HepG2 (cell line): ENCODE results near the gene IQUB. TPM values are rescaled to one million over a fixed set of nuclear protein-coding genes. Genes with fewer than 3 reads are reported as not detected.
"Not testable (repeated sequence)": the region's sequence is repeated elsewhere in the genome, so short reads cannot be mapped to it uniquely, and the experiment has no call there.

Experiments
- ATAC-seq: fragments of 200-7000 bp; cut with Tn5 transposase; 3 replicates; pipeline ENCODE4 v1.9.1; 2020; ENCODE audit warnings: mild to moderate bottlenecking, moderate library complexity
- BruUV-seq: library from RNA; stranded (reverse); fragments of 400-500 nt; replicated peaks from 2 replicates; lab custom pipeline; 2021; lab: Mats Ljungman, UMichigan
- CTCF ChIA-PET: fragments of 300-600 bp; formaldehyde crosslinking; extraction: SDS; loops from one replicate; lab custom pipeline; 2021; ENCODE audit warnings: low total read pairs, inconsistent platforms, low intra/inter-chr PET ratio; lab: Yijun Ruan, JAX
- POLR2A ChIA-PET: fragments of 350-600 bp; sonication (Branson Sonifier 250); formaldehyde crosslinking; loops from one replicate; lab custom pipeline; 2020; ENCODE audit warnings: antibody characterized with exemption, inconsistent platforms; lab: Yijun Ruan, JAX
- DNase-seq: peaks from one replicate; pipeline ENCODE4 v3.0.0-alpha.2; 2015; ENCODE audit warnings: low spot score
- FAIRE-seq: peaks from 3 replicates; lab custom pipeline; 2011; peaks lifted over from hg19 to GRCh38; lab: Jason Lieb, UNC
- H2AFZ ChIP-seq: one replicate; pipeline ENCODE4 v1.6.1; 2011; ENCODE audit warnings: low read length, inconsistent platforms
- H3K27ac ChIP-seq: fragments of 300-600 bp; 3 replicates; pipeline ENCODE4 v1.8.0; 2011; ENCODE audit warnings: mixed run types, mild to moderate bottlenecking, mixed read lengths, low read length, inconsistent platforms; ENCODE audit not compliant: insufficient read depth; ENCODE audit errors: extremely low read length
- H3K27me3 ChIP-seq, 2 experiments: fragments of 200-600 bp in 1 of 2; 2 replicates in 1 of 2; 3 replicates in 1 of 2; pipeline versions ENCODE4 v1.6.0 to v1.8.0; 2011; ENCODE audit warnings: low read length in 2 of 2, mild to moderate bottlenecking in 2 of 2, moderate library complexity in 2 of 2, inconsistent platforms in 1 of 2; ENCODE audit not compliant: insufficient read depth in 2 of 2, control insufficient read depth in 1 of 2
- H3K36me3 ChIP-seq, 2 experiments: fragments of 200-600 bp in 1 of 2; replicated peaks in 1 of 2; 2 replicates in 1 of 2; 3 replicates in 1 of 2; pipeline versions ENCODE4 v1.5.1 to v1.8.0; 2011; ENCODE audit warnings: low read length in 2 of 2, inconsistent platforms in 1 of 2; ENCODE audit not compliant: insufficient read depth in 2 of 2, control insufficient read depth in 1 of 2
- H3K4me1 ChIP-seq: 2 replicates; pipeline ENCODE4 v1.5.1; 2012; ENCODE audit warnings: low read length, inconsistent platforms; ENCODE audit not compliant: insufficient read depth
- H3K4me2 ChIP-seq: 2 replicates; pipeline ENCODE4 v1.6.0; 2011; ENCODE audit warnings: low read depth, low read length, inconsistent platforms
- H3K4me3 ChIP-seq, 3 experiments: fragments of 200-600 bp in 1 of 3; sonication (generic), shearing (Covaris generic) in 1 of 3; replicated peaks in 1 of 3; 2 replicates each; pipeline ENCODE4 v1.5.1; 2011 to 2016; ENCODE audit warnings: low read length in 3 of 3, inconsistent platforms in 2 of 3, low read depth in 2 of 3, mild to moderate bottlenecking in 2 of 3, control low read depth in 1 of 3, mixed read lengths in 1 of 3; ENCODE audit not compliant: insufficient read depth in 1 of 3
- H3K79me2 ChIP-seq: one replicate; pipeline ENCODE4 v1.6.1; 2011; ENCODE audit warnings: low read length, inconsistent platforms; ENCODE audit not compliant: insufficient read depth
- H3K9ac ChIP-seq: 2 replicates; pipeline ENCODE4 v1.6.0; 2011; ENCODE audit warnings: mild to moderate bottlenecking, low read depth, low read length, inconsistent platforms; ENCODE audit not compliant: insufficient read depth
- H3K9me3 ChIP-seq: 2 replicates; pipeline ENCODE4 v1.5.1; 2012; ENCODE audit warnings: mild to moderate bottlenecking, low read length
- H4K20me1 ChIP-seq: 2 replicates; pipeline ENCODE4 v1.6.0; 2011; ENCODE audit warnings: inconsistent platforms, mild to moderate bottlenecking, low read length, moderate library complexity; ENCODE audit not compliant: insufficient read depth
- GRHL1 ChIP-seq: sonication (generic); formaldehyde crosslinking; conservative IDR thresholded peaks from 2 replicates; pipeline ENCODE4 v1.8.0; 2022; ENCODE audit warnings: missing genetic modification reagents
- IKZF1 ChIP-seq: fragments of 450-650 bp; IDR thresholded peaks from 2 replicates; pipeline ENCODE4 v1.7.1; 2016
- RARA ChIP-seq: IDR thresholded peaks from 2 replicates; pipeline ENCODE4 v1.6.1; 2016; ENCODE audit warnings: missing genetic modification reagents, missing compliant biosample characterization
- STAT6 ChIP-seq: sonication (generic); formaldehyde crosslinking; IDR thresholded peaks from 2 replicates; pipeline ENCODE4 v1.4.0; 2020; ENCODE audit warnings: missing genetic modification reagents, mild to moderate bottlenecking, borderline replicate concordance
- ZBTB3 ChIP-seq: sonication (generic); formaldehyde crosslinking; IDR thresholded peaks from 2 replicates; pipeline ENCODE4 v1.4.0; 2020; ENCODE audit warnings: low read depth, mild to moderate bottlenecking, moderate library complexity, missing genetic modification reagents, borderline replicate concordance
- ZFAT ChIP-seq: sonication (generic); formaldehyde crosslinking; conservative IDR thresholded peaks from 2 replicates; pipeline ENCODE4 v1.8.1; 2023; ENCODE audit warnings: missing genetic modification reagents, inconsistent platforms
- ZNF17 ChIP-seq: sonication (generic); formaldehyde crosslinking; IDR thresholded peaks from 2 replicates; pipeline ENCODE4 v1.5.0; 2020; ENCODE audit warnings: mild to moderate bottlenecking, missing genetic modification reagents
- ZNF234 ChIP-seq: sonication (generic); formaldehyde crosslinking; conservative IDR thresholded peaks from 2 replicates; pipeline ENCODE4 v1.5.1; 2020; ENCODE audit warnings: mild to moderate bottlenecking, missing genetic modification reagents
- ZNF441 ChIP-seq: sonication (generic); formaldehyde crosslinking; IDR thresholded peaks from 2 replicates; pipeline ENCODE4 v1.7.0; 2021; ENCODE audit warnings: missing genetic modification reagents, borderline replicate concordance
- ZNF777 ChIP-seq: sonication (generic); formaldehyde crosslinking; IDR thresholded peaks from 2 replicates; pipeline ENCODE4 v1.4.0; 2020; ENCODE audit warnings: missing genetic modification reagents
- WGBS: methylation state at CpG from one replicate; pipeline ENCODE4 v1.1.6; 2017; ENCODE audit warnings: low lambda C conversion rate; 5-methylcytosine and 5-hydroxymethylcytosine counted together
- in situ Hi-C: cut with HindIII; loops from 2 replicates; pipeline ENCODE4 v1.10.0; 2017; ENCODE audit warnings: low pct_unique_long_range_greater_than_20kb; ENCODE audit not compliant: extremely low pct_ligation_motif_present
- intact Hi-C: fragments of 100-400 bp; cut with micrococcal nuclease; formaldehyde crosslinking; loops from one replicate; pipeline ENCODE4 v1.10.0; 2022; ENCODE audit not compliant: unreplicated experiment
- polyA plus RNA-seq, 8 experiments: library from polyadenylated mRNA; depleted of rRNA in 3 of 8; stranded (reverse) in 7 of 8; unstranded in 1 of 8; fragments of >200 nt; fragmentation: Illumina TruSeq in 4 of 8; extraction: Trizol in 4 of 8; gene quantifications; 2 replicates each; pipeline versions ENCODE4 v1.2.1 to v1.2.3, GENCODE V29; 2011 to 2016; ENCODE audit warnings: low read depth in 4 of 8, missing spikeins in 1 of 8, mixed read lengths in 1 of 8; ENCODE audit not compliant: insufficient read depth in 1 of 8
- total RNA-seq, 5 experiments: library from RNA; depleted of rRNA; stranded (reverse); fragments of >200 nt; fragmentation: Illumina TruSeq; extraction: Trizol; gene quantifications; 2 replicates each; pipeline ENCODE4 v1.2.3, GENCODE V29; 2016; ENCODE audit warnings: low read depth in 1 of 5

Gene IQUB
- total and polyA plus RNA-seq, 2 of the 13 experiments (the other 11 are each of a cell fraction or from before 2014, with no cell fraction given), result 0.07 TPM; not detected in 1

DNA sequence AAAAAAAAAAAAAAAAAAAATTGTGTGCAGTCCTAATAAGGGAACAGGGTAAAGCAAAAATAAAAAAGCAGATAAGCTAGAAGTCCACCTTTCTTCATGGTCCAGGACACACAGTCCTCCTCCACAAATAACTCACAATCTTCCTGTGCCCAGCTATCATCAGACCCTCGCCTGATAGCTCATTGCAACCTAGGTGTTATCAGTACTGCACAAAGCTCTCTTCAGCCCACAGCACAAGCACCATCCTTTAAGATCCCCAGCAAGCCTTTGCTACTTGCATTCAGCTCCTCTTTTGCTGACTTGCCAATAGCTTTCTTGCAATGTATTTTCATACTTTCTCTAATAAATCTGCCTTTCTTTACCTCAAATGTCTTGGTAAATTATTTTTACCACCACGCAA, 18.2 kb upstream of the IQUB start:
- no peak for TF ChIP-seq ZNF777
- TF ChIP-seq ZNF17 (CRISPR knock-in tag), result no peak
- TF ChIP-seq RARA (CRISPR knock-in tag), result no peak
- TF ChIP-seq ZNF441 (CRISPR knock-in tag), result no peak
- TF ChIP-seq GRHL1 (CRISPR knock-in tag), result no peak
- no peak for TF ChIP-seq ZBTB3 (CRISPR knock-in tag)
- no peak for TF ChIP-seq STAT6
- TF ChIP-seq IKZF1, result no peak
- no peak for TF ChIP-seq ZFAT (CRISPR knock-in tag)
- TF ChIP-seq ZNF234 (CRISPR knock-in tag), result no peak
- Histone ChIP-seq H2AFZ (no peak overlapping the region), H3K36me3 (peaks cover 3 to 28% of the 10 kb centered on the region in 2 experiments; a peak in 4 of 5 replicates), H3K9me3 (no peaks in the 10 kb centered on the region), H4K20me1 (no peaks in the 10 kb centered on the region), H3K4me1 (peaks cover 17% of the 10 kb centered on the region), H3K27ac (no peak overlapping the region), H3K79me2 (peaks cover 24% of the 10 kb centered on the region), H3K4me2 (no peak overlapping the region), H3K27me3 (peaks cover 0 to 6% of the 10 kb centered on the region in 2 experiments; a peak in 1 of 5 replicates), H3K4me3 (no peak overlapping the region), H3K9ac (no peak overlapping the region)
- DNase-seq (no peak), ATAC-seq (no peak), FAIRE-seq (no peak)
- BruUV-seq, result no TSS peak
- ChIA-PET POLR2A (no interaction called here), CTCF (no interaction called here)
- intact Hi-C loops, result loop anchor here (10.0 kb wide), 1 partner anchor 192 kb away; the partner anchor contains the start of gene WASL
- in situ Hi-C loops, result no loop called here
- 97% methylated on average over 2 of the region's 2 CpGs for WGBS

DNA sequence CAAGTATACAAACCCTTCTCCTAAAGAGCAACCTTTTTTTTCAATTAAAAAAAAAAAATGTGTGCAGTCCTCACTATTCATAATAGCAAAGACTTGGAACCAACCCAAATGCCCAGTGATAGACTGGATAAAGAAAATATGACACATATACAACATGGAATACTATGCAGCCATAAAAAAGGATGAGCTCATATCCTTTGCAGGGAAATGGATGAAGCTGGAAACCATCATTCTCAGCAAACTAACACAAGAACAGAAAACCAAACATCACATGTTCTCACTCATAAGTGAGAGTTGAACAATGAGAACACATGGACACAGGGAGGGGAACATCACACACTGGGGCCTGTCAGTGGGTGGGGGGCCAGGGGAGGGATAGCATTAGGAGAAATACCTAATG, 17.7 kb upstream of the IQUB start:
- H2AFZ ChIP-seq, CTCF ChIA-PET, in situ Hi-C loops, H3K4me2 ChIP-seq, DNase-seq, H3K9me3 ChIP-seq, BruUV-seq, H3K27ac ChIP-seq, H3K4me3 ChIP-seq, H3K9ac ChIP-seq, ATAC-seq, H3K27me3 ChIP-seq, POLR2A ChIA-PET, H4K20me1 ChIP-seq, FAIRE-seq: not testable (repeated sequence)
- peaks cover 19% of the 10 kb centered on the region for H3K79me2 ChIP-seq
- H3K4me1 ChIP-seq, result peaks cover 17% of the 10 kb centered on the region
- peaks cover 3 to 29% of the 10 kb centered on the region in 2 experiments; a peak in 4 of 5 replicates for H3K36me3 ChIP-seq
- intact Hi-C loops, result loop anchor here (10.0 kb wide), 1 partner anchor 193 kb away; the partner anchor contains the start of gene WASL
